MCF 10A (cell line): ENCODE measurements around the gene CCNY. TPM values are rescaled to one million over a fixed set of nuclear protein-coding genes. Genes with fewer than 3 reads are reported as not detected.

Experiments
- BruUV-seq: library from RNA; stranded (reverse); fragments of 400-500 nt; replicated peaks from 2 replicates; lab custom pipeline; 2021; lab: Mats Ljungman, UMichigan
- CTCF ChIA-PET: fragments of 300-600 bp; sonication (Branson Sonifier 250); formaldehyde crosslinking; extraction: SDS; loops from one replicate; lab custom pipeline; 2021; ENCODE audit warnings: antibody characterized with exemption, inconsistent platforms; lab: Yijun Ruan, JAX
- POLR2A ChIA-PET: fragments of 300-600, 350-650 bp; sonication (Branson Sonifier 250); formaldehyde crosslinking; extraction: SDS; loops from one replicate; lab custom pipeline; 2020; ENCODE audit warnings: antibody characterized with exemption, inconsistent platforms; lab: Yijun Ruan, JAX
- DNase-seq: peaks from one replicate; pipeline ENCODE4 v3.0.0-alpha.2; 2018; ENCODE audit not compliant: unreplicated experiment
- H3K27ac Mint-ChIP-seq: one replicate; pipeline ENCODE4 v1.8.0; 2022; ENCODE audit warnings: mild to moderate bottlenecking, low read depth, mixed read lengths; ENCODE audit not compliant: unreplicated experiment
- H3K27me3 Mint-ChIP-seq: one replicate; pipeline ENCODE4 v1.8.0; 2022; ENCODE audit warnings: mixed read lengths; ENCODE audit not compliant: insufficient read depth, unreplicated experiment
- H3K36me3 Mint-ChIP-seq: one replicate; pipeline ENCODE4 v1.8.0; 2022; ENCODE audit warnings: mild to moderate bottlenecking, moderate library complexity, mixed read lengths; ENCODE audit not compliant: insufficient read depth, unreplicated experiment
- H3K4me1 Mint-ChIP-seq: one replicate; pipeline ENCODE4 v1.8.0; 2022; ENCODE audit warnings: mixed read lengths; ENCODE audit not compliant: insufficient read depth, unreplicated experiment
- H3K4me3 Mint-ChIP-seq: one replicate; pipeline ENCODE4 v1.8.0; 2022; ENCODE audit warnings: mild to moderate bottlenecking, moderate library complexity, mixed read lengths; ENCODE audit not compliant: unreplicated experiment
- H3K9me3 Mint-ChIP-seq: one replicate; pipeline ENCODE4 v1.8.0; 2022; ENCODE audit warnings: mixed read lengths; ENCODE audit not compliant: unreplicated experiment
- CTCF ChIP-seq: fragments of 200-600 bp; IDR thresholded peaks from one replicate; pipeline ENCODE4 v1.8.0; 2022; ENCODE audit warnings: antibody characterized with exemption, mild to moderate bottlenecking; ENCODE audit not compliant: unreplicated experiment
- intact Hi-C: fragments of 100-400 bp; cut with micrococcal nuclease; formaldehyde crosslinking; loops from 2 replicates; pipeline ENCODE4 v1.14.1; 2022
- total RNA-seq: library from RNA; stranded (reverse); gene quantifications from 2 replicates; pipeline ENCODE4 v1.2.3, GENCODE V29; 2022

The CCNY gene
- total RNA-seq, 1 experiment from 2014 or later: 68.9 TPM

- POLR2A ChIA-PET: no interaction called here
- Mint-ChIP-seq H3K27me3 (no peaks in the 10 kb centered on the region), H3K36me3 (peaks cover 20% of the 10 kb centered on the region), H3K4me3 (no peak overlapping the region), H3K9me3 (no peaks in the 10 kb centered on the region), H3K4me1 (peaks cover 5% of the 10 kb centered on the region), H3K27ac (no peak overlapping the region)
- intact Hi-C loops: no loop called here
- no TSS peak for BruUV-seq
- TF ChIP-seq CTCF: no peak
- CTCF ChIA-PET: no interaction called here
- no peak for DNase-seq
These were observed 171.3 kb downstream of the CCNY start for GRCh38 chr10:35507519-35508109.

- no peak for TF ChIP-seq CTCF
- H3K27me3 Mint-ChIP-seq: no peaks in the 10 kb centered on the region
- peaks cover 20% of the 10 kb centered on the region for H3K36me3 Mint-ChIP-seq
- H3K9me3 Mint-ChIP-seq: no peaks in the 10 kb centered on the region
- no peak overlapping the region for H3K4me3 Mint-ChIP-seq
- no TSS peak for BruUV-seq
- no peak overlapping the region for H3K27ac Mint-ChIP-seq
- peaks cover 5% of the 10 kb centered on the region for H3K4me1 Mint-ChIP-seq
- intact Hi-C loops: no loop called here
- CTCF ChIA-PET: no interaction called here
- DNase-seq: no peak
- POLR2A ChIA-PET: no interaction called here
These were observed 172.3 kb downstream of the CCNY start for GRCh38 chr10:35508647-35509046.

- Mint-ChIP-seq H3K27me3 (no peaks in the 10 kb centered on the region), H3K4me3 (no peak overlapping the region), H3K9me3 (no peaks in the 10 kb centered on the region), H3K4me1 (peaks cover 5% of the 10 kb centered on the region), H3K27ac (no peak overlapping the region), H3K36me3 (peaks cover 14% of the 10 kb centered on the region)
- ChIA-PET CTCF (no interaction called here), POLR2A (interaction anchor here (1.6 kb wide), 1 partner anchor 13 kb away, joined by 3 read pairs; no protein-coding TSS in a partner anchor)
- DNase-seq: no peak
- no TSS peak for BruUV-seq
- intact Hi-C loops: no loop called here
- TF ChIP-seq CTCF: no peak
These were observed 174.6 kb downstream of the CCNY start for GRCh38 chr10:35510891-35511290.

- TF ChIP-seq CTCF: no peak
- POLR2A ChIA-PET: no interaction called here
- Mint-ChIP-seq H3K9me3 (no peaks in the 10 kb centered on the region), H3K36me3 (peaks cover 14% of the 10 kb centered on the region), H3K4me1 (peaks cover 5% of the 10 kb centered on the region), H3K4me3 (no peak overlapping the region), H3K27ac (no peak overlapping the region), H3K27me3 (no peaks in the 10 kb centered on the region)
- no TSS peak for BruUV-seq
- CTCF ChIA-PET: no interaction called here
- intact Hi-C loops: no loop called here
- DNase-seq: no peak
These were observed 175.3 kb downstream of the CCNY start for GRCh38 chr10:35511647-35512046.
